Measurements from ENCODE around the gene IL1R1.
"Not testable (repeated sequence)": the region's sequence is repeated elsewhere in the genome, so short reads cannot be mapped to it uniquely, and the experiment has no call there.

The IL1R1 gene

DNA sequence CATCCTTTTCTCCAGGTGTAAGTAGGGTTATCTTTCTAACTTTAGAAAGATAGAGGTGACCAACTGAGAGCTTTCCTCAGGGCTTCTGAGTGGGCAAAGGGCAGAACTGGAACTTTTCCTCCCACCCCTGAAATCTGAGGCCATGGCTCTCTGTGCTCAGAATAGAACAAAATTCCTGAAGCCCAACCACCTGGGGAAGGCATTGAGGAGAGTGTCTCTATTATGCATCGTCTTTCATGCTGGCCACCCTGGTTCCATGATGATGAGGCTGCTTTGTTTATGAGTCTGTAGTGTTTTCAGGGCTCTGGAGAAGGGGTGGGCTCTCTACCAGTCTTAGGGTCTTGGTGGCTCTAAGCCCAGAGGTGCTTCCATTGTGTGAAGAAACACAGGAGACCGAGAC is 30.7 kb upstream of the IL1R1 start:
- no peak for DNase-seq

DNA sequence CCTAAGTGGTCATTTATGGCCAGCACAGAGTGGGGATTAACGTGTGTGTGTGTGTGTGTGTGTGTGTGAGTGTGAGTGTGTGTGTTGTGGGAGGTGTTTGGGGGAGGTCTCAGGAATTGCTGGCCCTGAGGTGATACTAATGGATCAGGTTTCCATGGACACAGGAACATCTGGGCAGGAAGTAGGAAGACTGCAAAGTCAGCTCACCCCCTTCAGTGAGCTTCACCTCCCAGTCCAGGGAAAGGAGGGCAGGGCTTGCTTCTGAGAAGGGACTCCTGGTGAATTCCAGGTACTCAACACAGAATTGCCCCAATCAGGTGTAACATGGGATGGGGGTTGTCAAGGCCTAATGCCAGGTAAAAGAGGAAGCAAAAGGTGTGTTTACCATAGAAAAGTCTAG is 30.3 kb upstream of the IL1R1 start:
- no peak for DNase-seq

DNA sequence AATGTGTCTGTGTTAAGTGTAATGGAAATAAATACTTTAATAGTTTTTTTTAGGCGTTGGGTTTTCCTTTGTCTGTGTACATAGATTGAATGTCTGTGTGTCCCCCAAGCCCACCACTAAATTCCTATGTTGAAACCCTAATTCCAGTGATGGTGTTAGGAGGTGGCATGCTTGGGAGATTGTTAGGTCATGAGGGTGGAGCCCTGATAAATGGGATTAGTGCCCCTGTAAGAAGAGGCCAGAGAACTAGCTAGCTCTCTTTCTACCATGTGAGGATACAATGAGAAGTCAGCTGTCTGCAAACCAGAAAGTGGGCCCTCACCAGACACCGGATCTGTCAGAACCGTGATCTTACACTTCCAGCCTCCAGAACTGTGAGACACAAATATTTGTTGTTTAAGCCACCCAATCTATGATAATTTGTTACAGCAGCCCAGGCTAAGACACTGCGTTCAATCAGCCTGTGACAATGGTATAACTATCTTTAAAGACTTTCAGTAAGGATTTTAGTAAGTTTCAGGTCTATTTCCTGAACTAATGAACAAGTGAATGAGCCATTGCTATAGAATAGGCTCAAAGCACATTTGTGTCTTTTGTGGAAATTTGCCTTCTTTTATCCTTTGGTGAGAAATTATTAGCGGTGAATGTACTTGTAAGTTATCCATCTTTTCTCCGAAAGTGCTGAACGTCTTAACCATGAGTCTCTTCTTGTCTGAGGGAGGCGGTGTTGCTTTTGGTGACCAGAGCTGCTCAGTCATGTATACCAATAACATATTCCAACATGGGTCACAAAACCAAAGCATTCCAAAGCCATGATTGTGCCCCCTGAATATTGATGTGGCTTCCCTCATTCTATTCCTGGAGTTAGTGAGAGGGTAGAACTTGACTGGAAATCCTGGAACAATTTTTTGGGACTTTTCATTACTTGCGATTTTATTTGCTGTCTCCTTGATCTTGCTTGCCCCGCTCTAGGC is 29.6 kb upstream of the IL1R1 start:
- DNase-seq = no peak

DNA sequence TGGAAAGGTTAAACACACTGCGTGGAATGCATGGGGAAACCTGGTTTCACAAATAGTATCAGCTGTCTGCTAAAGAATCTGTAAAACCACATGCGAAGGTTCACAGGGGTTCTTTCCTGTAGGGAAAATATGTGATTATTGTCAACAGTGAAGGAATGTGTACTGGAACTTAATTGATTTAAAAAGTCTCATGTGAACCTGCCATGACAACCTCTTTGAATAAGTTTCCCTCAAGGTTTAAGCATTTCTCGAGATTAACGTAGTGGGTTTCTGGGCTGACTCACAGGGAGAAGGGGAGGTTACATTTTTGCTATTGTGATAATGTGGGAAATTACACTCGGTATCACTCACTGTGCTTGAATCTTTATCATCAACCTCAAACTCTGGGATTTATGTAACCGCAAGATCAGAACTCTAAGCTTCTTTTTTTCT is 28.2 kb upstream of the IL1R1 start:
- DNase-seq = no peak

DNA sequence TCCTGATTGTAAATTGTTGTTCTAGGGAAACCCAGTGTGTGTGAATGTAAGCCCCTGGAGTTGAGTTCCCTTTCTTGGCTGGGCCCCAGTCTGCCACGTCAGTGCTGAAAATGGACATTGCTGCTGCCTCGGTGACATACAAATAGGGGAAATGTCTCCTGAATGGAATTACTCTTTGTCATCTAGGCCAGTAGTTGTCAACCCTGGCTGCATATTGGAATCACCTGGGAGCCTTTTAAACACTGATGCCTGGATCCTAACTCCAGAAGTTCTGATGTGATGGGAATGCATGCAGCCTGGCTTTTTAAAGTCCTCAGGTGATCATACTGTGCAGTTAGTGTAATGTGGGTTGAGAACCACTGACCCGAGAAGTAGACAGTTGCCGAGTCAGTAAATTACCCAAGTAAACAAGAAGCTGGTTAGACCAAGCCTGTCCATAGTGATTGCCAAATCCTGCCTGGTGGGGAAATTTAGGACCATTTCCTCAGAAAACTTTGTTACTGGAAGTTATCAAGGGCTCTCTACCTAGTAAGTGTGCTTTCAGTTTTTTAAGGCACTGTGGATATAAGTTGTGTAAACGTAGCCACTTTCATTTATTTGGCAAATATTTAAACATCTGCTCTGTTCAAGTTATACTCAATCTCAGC is 27.6 kb upstream of the IL1R1 start:
- DNase-seq = no peak

DNA sequence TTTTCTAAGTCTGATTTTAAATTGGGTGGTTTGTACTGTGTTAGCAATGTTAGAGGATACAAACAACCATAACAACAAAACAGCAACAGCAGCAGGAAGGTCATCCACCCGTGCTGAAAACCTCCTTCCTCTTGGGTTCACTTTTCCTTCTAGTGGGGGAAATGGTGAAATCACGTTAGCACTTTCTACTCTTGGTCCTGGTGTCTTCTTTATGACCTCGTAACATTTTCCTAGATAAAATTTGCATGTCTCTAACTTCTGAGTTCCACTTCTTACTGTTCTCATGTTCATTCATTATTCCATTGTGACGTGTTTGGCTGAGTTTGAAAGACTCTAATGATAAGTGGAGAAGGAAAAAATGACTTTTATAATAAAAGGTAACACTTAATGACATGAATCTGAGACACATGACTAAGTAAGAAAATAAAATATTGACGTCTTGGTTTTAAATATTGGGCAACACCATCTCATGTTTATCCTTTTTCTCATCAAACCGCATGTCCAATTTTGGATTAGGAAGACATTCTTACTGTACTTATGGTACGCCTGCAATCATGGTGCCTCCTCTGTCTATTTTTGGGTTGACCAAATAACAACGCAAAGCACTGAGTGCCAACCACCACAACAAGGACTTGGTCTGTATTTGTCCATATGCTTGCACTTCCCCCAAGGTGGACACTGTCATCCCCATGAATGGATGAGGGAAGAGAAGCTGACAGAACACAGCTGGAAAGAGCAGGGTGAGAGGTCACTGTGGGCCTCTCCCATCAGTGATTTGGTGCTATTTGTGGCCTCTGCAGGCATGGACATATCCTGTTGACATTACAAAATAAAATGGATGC is 25.7 kb upstream of the IL1R1 start:
- no peak for DNase-seq

DNA sequence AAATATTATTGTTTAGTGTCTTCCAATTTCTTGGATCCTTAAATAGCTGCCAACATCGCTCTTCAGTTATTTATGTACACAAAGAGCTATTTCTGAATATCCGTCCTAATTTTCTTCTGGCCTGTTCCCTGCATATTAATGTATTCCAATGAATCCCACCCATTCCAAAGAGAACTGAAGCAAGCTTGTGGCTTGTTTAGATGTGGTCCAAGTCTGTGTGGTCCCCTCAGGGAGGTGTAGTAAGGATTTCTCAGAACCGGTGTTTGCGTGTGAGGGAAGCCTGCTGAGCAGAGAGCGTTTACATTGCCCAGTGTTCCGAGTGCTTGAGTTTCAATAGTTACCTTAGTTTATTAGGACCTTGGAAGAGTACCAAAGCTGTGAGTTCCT is 25.1 kb upstream of the IL1R1 start:
- no peak for DNase-seq

DNA sequence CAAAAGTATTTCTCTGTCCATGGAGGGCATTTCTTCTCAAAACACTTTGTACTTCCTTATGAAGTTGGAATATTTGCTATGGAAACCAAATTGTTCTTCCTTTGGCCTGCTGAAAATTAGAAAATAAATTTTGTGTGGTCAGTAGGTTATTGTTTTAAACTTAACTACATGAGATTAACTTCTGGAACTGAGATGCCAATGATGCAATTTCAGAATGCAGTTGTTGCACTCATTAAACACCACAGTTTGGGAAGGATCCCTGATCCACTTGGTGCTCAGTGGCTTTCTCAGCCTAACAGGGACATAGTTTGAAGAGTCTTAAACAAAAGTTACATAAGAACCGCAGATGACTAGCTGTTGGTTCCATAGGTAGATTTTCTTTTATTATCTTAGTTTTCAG is 23.3 kb upstream of the IL1R1 start:
- DNase-seq = no peak

DNA sequence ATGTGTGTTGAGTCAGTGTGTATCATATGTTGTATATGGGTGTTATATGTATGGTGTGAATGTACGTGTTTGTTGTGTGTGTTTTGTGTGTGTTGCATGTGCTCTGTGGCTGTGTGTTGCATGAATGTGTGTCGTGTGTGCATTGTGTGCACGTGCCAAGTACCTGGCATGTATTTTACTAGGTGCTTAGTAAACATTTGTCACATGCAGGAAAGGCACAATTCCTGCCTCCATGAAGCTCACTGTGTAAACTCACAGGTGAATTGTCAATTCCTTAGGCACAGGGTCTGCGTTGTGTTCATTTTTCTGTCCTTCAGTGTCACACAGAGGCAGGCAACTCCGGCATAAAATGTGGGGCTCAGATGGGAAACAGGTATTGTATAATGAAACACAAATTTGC is 22.3 kb upstream of the IL1R1 start:
- no peak for DNase-seq

DNA sequence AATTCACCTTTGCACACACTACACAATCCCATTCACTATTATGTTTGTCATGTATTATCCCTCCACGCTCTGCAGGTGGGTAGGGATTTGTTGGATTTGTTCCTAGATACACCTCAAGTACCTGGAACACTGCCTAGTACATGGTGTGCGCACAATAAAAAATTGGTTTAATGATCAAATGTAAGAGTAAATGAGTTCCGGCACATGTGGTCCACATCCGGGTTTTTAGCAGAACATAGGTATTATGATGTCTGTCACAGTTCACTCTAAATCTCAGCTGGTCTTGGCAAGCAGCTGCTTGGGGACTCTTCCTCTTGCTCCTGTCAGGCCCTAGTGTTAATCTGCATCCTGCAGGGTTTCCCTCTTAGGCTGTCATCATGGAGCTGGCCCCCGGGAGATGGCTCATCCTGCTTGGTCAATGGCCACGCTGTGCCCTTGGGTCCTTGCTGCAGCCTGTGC is 21.8 kb upstream of the IL1R1 start:
- DNase-seq = no peak

DNA sequence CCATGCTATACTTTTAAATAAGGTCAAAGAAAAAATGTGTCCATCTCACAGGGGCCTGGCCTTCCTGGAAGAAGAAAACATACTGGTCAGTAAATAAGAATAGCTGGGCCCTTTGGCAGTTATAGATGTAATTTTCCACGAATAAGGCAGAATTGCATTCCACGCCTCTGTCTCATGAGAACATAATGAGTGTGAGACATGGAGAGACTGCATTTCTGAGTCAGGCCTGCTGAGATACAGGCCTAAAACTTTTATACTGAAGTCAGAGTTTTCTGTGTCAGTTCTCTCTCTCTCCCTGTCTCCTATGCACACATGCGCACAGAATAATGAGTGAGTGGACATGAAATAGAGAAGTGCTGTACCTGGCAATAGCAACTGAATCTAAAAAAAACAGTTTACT is 20.4 kb upstream of the IL1R1 start:
- DNase-seq = no peak

DNA sequence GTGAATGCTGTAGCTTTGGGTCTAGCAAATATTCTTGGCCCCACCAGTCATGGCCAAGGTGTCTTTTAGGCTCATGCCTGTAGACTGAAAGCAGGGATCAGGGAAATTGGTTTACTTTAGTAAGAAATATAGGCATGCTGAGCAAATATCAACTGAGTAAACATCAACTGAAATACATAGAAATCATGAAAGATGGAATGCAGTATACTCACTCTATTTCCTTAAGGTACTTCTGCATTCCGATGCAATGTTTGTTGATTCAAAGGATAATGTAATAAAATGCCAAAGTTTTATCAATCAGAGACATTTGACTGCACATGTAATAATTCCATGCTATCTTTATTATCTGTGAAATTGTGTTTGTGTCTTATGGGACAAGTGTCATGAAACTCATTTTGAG is 19.6 kb upstream of the IL1R1 start:
- DNase-seq = no peak

DNA sequence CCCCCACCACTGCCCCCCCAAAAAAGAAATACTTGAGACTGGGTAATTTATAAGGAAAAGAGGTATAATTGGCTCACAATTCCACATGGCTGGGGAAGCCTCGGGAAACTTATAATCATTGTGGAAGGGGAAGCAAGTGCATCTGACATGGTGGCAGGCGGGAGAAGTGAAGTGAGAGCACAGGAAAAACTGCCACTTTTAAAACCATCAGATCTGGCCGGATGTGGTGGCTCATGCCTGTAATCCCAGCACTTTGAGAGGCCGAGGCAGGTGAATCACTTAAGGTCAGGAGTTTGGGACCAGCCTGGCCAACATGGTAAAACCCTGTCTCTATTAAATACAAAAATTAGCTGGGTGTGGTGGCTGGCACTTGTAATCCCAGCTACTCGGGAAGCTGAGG is 18.1 kb upstream of the IL1R1 start:
- DNase-seq = not testable (repeated sequence)

DNA sequence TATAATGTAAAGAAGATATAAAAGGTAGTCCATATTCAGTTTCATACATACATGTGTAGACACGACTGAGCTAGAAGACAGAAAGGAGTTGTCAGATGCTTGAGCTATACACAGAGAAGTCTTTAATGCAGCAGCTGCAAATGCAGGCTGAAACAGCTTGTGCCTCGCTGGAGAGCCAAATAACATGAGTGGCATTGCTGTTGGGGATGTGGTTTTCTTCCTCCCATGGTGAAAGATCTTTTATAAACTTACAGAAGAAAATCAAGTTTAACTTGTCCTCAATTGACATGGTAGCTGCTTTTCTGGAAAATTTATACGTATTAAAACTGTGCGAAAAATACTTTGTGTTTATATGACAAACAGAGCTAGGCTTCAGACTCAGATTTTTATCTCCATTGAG is 16.4 kb upstream of the IL1R1 start:
- DNase-seq = no peak

DNA sequence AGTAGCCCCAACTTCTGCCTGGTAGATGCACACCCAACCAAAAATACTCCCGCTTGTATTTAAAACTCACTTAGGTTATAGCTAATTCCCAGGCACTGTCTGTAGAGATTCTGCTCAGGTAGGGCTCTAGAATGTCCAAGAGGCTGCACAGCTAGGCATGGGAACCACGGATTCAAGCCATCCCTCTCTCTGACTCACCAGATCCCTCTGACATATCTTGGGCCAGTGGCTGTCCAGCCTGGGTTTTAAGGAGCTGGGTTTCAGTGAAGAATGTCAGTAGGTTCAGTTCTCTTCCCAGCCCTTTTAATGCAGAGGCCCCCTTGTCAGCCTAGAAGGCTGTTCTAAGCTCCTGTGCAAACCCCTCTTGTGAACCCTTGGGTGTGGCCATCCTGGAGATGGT is 15.9 kb upstream of the IL1R1 start:
- no peak for DNase-seq

DNA sequence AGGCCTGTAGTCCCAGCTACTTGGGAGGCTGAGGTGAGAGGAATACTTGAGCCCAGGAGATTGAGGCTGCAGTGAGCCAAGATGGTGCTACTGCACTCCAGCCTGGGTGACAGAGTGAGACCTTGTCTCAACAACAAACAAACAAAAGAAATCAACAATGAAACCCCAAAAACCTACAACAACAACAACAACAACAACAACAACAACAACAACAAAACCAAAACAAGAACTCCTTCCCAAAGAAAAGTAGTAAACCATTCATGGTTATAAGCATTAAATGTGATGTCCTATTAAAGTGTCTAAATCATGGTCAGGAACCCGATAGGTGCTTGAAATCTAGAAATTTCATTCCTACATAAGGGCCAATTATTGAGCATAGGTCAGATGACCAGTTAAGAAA is 13.5 kb upstream of the IL1R1 start:
- DNase-seq = no peak

DNA sequence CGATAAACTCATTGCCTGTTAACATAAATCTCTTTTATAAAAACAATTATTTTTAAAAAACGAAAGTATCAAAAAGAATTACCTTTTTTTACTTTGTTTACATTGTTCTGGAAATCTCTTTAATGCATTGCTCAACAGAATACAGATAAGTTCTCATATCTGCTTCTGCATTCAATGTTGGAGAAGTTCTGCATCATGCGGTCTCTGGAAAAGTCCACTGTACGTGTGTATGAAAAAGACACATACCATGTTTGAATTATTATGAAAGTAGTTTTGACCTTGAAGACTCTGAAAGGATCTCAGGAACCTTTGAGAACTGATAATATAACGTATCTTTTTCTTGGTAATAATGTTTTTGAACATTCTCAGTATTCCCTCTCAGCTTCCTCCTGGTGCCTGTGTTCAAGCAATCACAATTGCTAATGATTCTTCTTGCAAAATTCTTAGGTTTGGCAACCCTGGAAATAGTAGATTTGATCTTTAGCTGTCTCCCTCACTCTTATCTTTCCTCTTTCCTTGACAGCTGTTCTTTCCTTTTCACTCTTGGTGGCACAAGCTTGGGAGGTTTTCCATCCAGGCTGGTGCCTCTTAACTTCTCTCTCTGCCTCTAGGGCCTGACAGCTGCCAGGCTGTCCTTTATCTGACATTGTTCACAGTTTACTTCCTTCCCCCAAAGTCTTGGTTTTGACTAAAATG is 12.4 kb upstream of the IL1R1 start:
- DNase-seq = no peak

DNA sequence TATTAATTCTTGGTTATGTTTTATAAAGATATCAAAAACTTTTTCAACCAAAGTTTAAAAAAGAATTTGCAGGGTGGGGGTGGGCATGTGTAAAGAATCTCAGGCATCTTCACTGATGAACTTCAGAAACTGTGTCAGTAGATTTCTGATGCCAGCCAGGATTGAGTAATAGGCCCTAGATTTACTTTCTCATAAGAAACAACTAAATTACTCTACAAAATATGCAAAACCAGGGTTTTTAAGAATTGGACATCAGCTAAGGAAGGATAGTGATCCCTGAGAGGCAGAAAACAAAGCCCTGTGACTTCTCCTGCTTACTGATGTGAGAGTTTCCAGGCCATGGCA is 11.9 kb upstream of the IL1R1 start:
- DNase-seq = no peak

DNA sequence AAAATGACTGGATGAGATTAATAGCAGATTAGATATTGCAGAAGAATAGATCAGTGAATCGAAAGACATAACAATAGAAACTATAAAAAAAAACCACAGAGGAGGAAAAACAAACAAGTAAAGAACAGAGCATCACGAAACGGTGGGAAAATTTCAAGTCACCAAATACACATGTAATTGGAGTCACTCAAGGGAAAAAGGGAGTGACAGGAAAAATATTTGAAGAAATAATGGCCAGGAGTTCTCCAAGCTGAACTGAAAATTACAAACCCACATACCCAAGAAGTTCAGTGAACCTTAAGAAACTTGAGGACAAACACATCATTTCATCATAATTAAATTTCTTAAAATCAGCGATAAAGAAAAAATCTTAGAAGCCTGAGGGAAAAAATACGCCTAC is 11.0 kb upstream of the IL1R1 start:
- DNase-seq = no peak

DNA sequence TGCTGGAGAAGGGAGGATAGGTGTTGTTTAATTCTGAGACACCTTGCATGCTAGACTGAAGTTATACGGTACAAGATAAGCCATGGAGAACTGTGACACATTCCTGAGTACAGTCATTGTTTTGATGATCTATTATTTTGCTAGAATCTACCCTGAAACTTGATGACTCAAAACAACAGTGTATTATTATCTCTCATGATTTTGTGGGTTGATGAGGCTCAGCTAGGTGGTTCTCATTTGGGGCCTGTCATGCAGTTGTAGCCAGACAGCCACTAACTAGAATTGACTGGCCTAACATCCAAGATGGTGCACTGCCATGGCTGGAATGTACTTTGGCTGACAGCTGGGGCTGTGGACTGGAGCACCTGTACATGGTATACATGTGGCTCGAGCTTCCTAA is 5.4 kb upstream of the IL1R1 start:
- DNase-seq = no peak

DNA sequence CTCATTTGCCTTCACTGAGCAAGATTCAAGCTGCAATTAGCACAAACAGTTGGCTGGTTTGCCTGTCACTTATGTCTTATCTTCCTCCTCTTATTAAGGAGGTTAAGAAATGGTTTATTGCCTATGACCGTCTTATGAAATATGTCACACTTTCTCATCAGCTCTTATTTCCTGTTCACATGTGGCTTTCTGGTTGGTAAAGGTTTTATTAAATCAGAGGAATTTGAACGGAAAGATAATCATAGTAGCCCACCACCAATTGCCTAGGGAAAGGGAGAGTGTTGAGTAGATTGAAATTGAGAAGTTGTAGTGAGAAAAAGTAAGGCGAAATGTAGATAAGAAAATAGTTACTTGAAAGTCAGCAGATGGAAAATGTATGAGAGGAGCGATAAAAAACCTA is 4.2 kb upstream of the IL1R1 start:
- DNase-seq = no peak

DNA sequence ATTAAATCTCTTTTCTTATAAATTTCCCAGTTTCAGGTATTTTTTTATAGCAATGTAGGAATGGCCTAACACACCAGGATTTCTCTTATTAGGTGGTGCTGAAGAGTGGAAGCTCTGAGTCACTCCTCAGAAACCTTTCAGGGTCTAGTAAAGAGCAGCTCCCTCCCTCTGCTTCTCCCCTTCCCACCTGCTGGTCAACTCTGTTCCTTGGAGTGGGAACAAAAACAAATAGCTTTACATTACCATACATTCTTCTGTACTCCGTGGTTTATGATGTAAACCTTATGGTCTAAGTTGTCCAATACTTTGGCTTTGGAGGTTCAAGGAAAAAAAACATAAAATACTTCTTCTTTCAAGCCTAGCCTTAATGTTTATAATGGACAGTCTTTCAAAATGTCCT is 2.7 kb upstream of the IL1R1 start:
- DNase-seq = no peak

DNA sequence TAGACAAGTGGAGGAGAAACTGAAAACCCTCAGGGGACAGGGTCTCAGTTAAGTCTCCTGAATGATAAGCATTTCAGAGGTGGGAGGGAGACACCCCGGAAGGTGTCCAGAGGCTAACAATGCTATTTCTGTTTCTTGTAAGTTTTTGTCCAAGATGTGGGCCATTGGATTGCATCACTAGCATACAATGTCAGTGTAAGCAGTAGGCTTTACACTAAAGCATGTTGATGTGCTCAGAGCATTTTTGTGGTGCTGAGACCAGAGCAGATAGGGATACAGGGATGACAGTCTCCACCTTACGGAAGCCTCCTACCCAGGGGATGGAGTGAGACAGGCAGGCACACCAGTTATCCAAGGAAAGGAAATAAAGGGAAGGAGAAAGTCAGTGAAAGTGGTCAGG is 2.2 kb upstream of the IL1R1 start:
- no peak for DNase-seq

Data from DMS79 (cell line).